Endothelial cell (in vitro differentiated cells): Measurements from ENCODE around the gene TXNDC8. TPM values are rescaled to one million over a fixed set of nuclear protein-coding genes. Genes with fewer than 3 reads are reported as not detected.

ENCODE experiments used
- DNase-seq: peaks from one replicate; pipeline ENCODE4 v3.0.0; 2021; ENCODE audit warnings: low spot score
- H3K27ac Mint-ChIP-seq: one replicate; pipeline ENCODE4 v1.8.0; 2021; ENCODE audit warnings: mixed read lengths, inconsistent platforms; ENCODE audit not compliant: unreplicated experiment
- H3K27me3 Mint-ChIP-seq: one replicate; pipeline ENCODE4 v1.8.0; 2021; ENCODE audit warnings: mild to moderate bottlenecking, moderate library complexity, mixed read lengths, inconsistent platforms; ENCODE audit not compliant: unreplicated experiment
- H3K36me3 Mint-ChIP-seq: one replicate; pipeline ENCODE4 v1.8.0; 2021; ENCODE audit warnings: mild to moderate bottlenecking, low read depth, mixed read lengths, inconsistent platforms; ENCODE audit not compliant: unreplicated experiment
- H3K4me1 Mint-ChIP-seq: one replicate; pipeline ENCODE4 v1.8.0; 2021; ENCODE audit warnings: mild to moderate bottlenecking, mixed read lengths, inconsistent platforms; ENCODE audit not compliant: unreplicated experiment
- H3K4me3 Mint-ChIP-seq: one replicate; pipeline ENCODE4 v1.8.0; 2021; ENCODE audit warnings: mild to moderate bottlenecking, mixed read lengths, inconsistent platforms; ENCODE audit not compliant: unreplicated experiment
- H3K9me3 Mint-ChIP-seq: one replicate; pipeline ENCODE4 v1.8.0; 2021; ENCODE audit warnings: mixed read lengths, inconsistent platforms; ENCODE audit not compliant: unreplicated experiment
- CTCF ChIP-seq: fragments of 200-600 bp; sonication (generic); IDR thresholded peaks from one replicate; pipeline ENCODE4 v1.5.0; 2021; ENCODE audit warnings: antibody characterized with exemption; ENCODE audit not compliant: unreplicated experiment
- total RNA-seq: library from RNA; stranded (reverse); fragmentation: NEBNext Ultra II Directional; extraction: Animal tissue kit (Norgen Biotek cat#: 25700); gene quantifications from one replicate; pipeline ENCODE4 v1.2.1, GENCODE V29; 2021; ENCODE audit not compliant: unreplicated experiment

TXNDC8 gene
- total RNA-seq, 1 donor from 2014 or later: not detected

- Mint-ChIP-seq H3K27ac (no peak overlapping the region), H3K27me3 (peaks cover 2% of the 10 kb centered on the region), H3K4me1 (no peaks in the 10 kb centered on the region), H3K9me3 (no peaks in the 10 kb centered on the region), H3K4me3 (no peak overlapping the region), H3K36me3 (no peaks in the 10 kb centered on the region)
- no peak for DNase-seq
- TF ChIP-seq CTCF: no peak
These were observed 55.5 kb downstream of the TXNDC8 start for GRCh38 chr9:110282018-110282738.

GRCh38 chr9:110278080-110278707 is 59.5 kb downstream of the TXNDC8 start:
- Mint-ChIP-seq H3K27me3 (no peaks in the 10 kb centered on the region), H3K9me3 (no peaks in the 10 kb centered on the region), H3K36me3 (no peaks in the 10 kb centered on the region), H3K4me3 (no peak overlapping the region), H3K27ac (no peak overlapping the region), H3K4me1 (no peaks in the 10 kb centered on the region)
- TF ChIP-seq CTCF: no peak
- no peak for DNase-seq

- Mint-ChIP-seq H3K27ac (no peak overlapping the region), H3K4me1 (no peaks in the 10 kb centered on the region), H3K4me3 (no peak overlapping the region), H3K27me3 (no peaks in the 10 kb centered on the region), H3K36me3 (no peaks in the 10 kb centered on the region), H3K9me3 (no peaks in the 10 kb centered on the region)
- no peak for TF ChIP-seq CTCF
- DNase-seq: no peak
These were observed 60.9 kb downstream of the TXNDC8 start for GRCh38 chr9:110276781-110277180.

- no peak overlapping the region for H3K27ac Mint-ChIP-seq
- no peak overlapping the region for H3K4me3 Mint-ChIP-seq
- H3K9me3 Mint-ChIP-seq: no peaks in the 10 kb centered on the region
- no peaks in the 10 kb centered on the region for H3K4me1 Mint-ChIP-seq
- DNase-seq: no peak
- TF ChIP-seq CTCF: no peak
- H3K27me3 Mint-ChIP-seq: no peaks in the 10 kb centered on the region
- no peaks in the 10 kb centered on the region for H3K36me3 Mint-ChIP-seq
These were observed 67.3 kb downstream of the TXNDC8 start for GRCh38 chr9:110270211-110270995.
